H1 (cell line): ENCODE data around the gene PRKCI. TPM values are rescaled to one million over a fixed set of nuclear protein-coding genes. Genes with fewer than 3 reads are reported as not detected.
"Not testable (repeated sequence)": the region's sequence is repeated elsewhere in the genome, so short reads cannot be mapped to it uniquely, and the experiment has no call there.

Experiments
- CTCF ChIA-PET: fragments of 300-600 bp; sonication (Branson Sonifier 250); formaldehyde crosslinking; loops from one replicate; lab custom pipeline; 2021; ENCODE audit not compliant: partially characterized antibody; lab: Charles Lee
- POLR2A ChIA-PET: fragments of 300-600 bp; sonication (Branson Sonifier 250); formaldehyde crosslinking; loops from one replicate; lab custom pipeline; 2021; ENCODE audit warnings: inconsistent platforms; ENCODE audit not compliant: partially characterized antibody; lab: Charles Lee
- DNase-seq, 2 experiments: peaks; one replicate each; pipeline versions ENCODE4 v3.0.0 to v3.0.0-alpha.2; 2010 to 2022; ENCODE audit warnings: low spot score in 2 of 2, low read depth in 1 of 2, mixed read lengths in 1 of 2
- FAIRE-seq: peaks from 2 replicates; lab custom pipeline; 2011; peaks lifted over from hg19 to GRCh38; lab: Jason Lieb, UNC
- H2AFZ ChIP-seq: 2 replicates; pipeline ENCODE4 v1.8.1; 2012; ENCODE audit warnings: low read length, inconsistent platforms
- H2AK5ac ChIP-seq: 2 replicates; pipeline ENCODE4 v1.6.1; 2013; ENCODE audit warnings: low read depth, low read length
- H2BK120ac ChIP-seq: replicated peaks from 2 replicates; pipeline ENCODE3; 2013; ENCODE audit warnings: low read depth, low read length, inconsistent platforms
- H2BK12ac ChIP-seq: 2 replicates; pipeline ENCODE4 v1.6.1; 2013; ENCODE audit warnings: low read depth, low read length
- H2BK15ac ChIP-seq: 2 replicates; pipeline ENCODE4 v1.6.1; 2013; ENCODE audit warnings: low read length
- H2BK20ac ChIP-seq: 2 replicates; pipeline ENCODE4 v1.6.1; 2013; ENCODE audit warnings: low read length
- H2BK5ac ChIP-seq: 2 replicates; pipeline ENCODE4 v1.6.1; 2013; ENCODE audit warnings: low read depth, low read length
- H3K14ac ChIP-seq: 2 replicates; pipeline ENCODE4 v1.6.1; 2013; ENCODE audit warnings: inconsistent platforms; ENCODE audit not compliant: insufficient read length
- H3K18ac ChIP-seq: 2 replicates; pipeline ENCODE4 v1.6.1; 2013; ENCODE audit warnings: low read length; ENCODE audit errors: extremely low read depth
- H3K23ac ChIP-seq: 2 replicates; pipeline ENCODE4 v1.6.1; 2013; ENCODE audit warnings: inconsistent platforms; ENCODE audit not compliant: insufficient read length
- H3K23me2 ChIP-seq: 2 replicates; pipeline ENCODE4 v1.6.1; 2013; ENCODE audit warnings: low read depth, low read length
- H3K27ac ChIP-seq: 2 replicates; pipeline ENCODE4 v1.6.1; 2011; ENCODE audit warnings: low read depth, low read length, inconsistent platforms
- H3K27me3 ChIP-seq, 4 experiments: replicated peaks in 1 of 4; 1 replicate in 1 of 4; 2 replicates in 3 of 4; pipeline versions ENCODE4 v1.6.1 to v1.8.1; 2011 to 2013; ENCODE audit warnings: low read length in 3 of 4, mild to moderate bottlenecking in 3 of 4, inconsistent platforms in 2 of 4, mixed read lengths in 2 of 4, moderate library complexity in 1 of 4; ENCODE audit not compliant: control insufficient read depth in 3 of 4, insufficient read depth in 3 of 4; ENCODE audit errors: extremely low read depth in 1 of 4
- H3K36me3 ChIP-seq, 4 experiments: 2 replicates each; pipeline versions ENCODE4 v1.6.1 to v1.8.1; 2011 to 2013; ENCODE audit warnings: mild to moderate bottlenecking in 4 of 4, low read length in 3 of 4, moderate library complexity in 2 of 4, control low read depth in 1 of 4, inconsistent platforms in 1 of 4; ENCODE audit not compliant: insufficient read depth in 4 of 4, control insufficient read depth in 2 of 4
- H3K4ac ChIP-seq: replicated peaks from 2 replicates; pipeline ENCODE3; 2013; ENCODE audit warnings: low read length, low read depth, mixed read lengths, inconsistent platforms; ENCODE audit not compliant: insufficient read length
- H3K4me1 ChIP-seq, 4 experiments: replicated peaks in 1 of 4; 1 replicate in 1 of 4; 2 replicates in 3 of 4; pipeline versions ENCODE4 v1.6.1 to v1.8.1; 2011 to 2013; ENCODE audit warnings: low read length in 3 of 4, inconsistent platforms in 2 of 4, mixed read lengths in 1 of 4; ENCODE audit not compliant: insufficient read depth in 4 of 4, control insufficient read depth in 3 of 4
- H3K4me2 ChIP-seq, 2 experiments: 2 replicates each; pipeline versions ENCODE4 v1.6.1 to v1.8.1; 2011 to 2013; ENCODE audit warnings: low read depth in 2 of 2, low read length in 2 of 2, control low read depth in 1 of 2, inconsistent platforms in 1 of 2, mild to moderate bottlenecking in 1 of 2; ENCODE audit not compliant: insufficient read depth in 1 of 2
- H3K4me3 ChIP-seq, 4 experiments: fragments of 200-600, 300-600 bp in 1 of 4; sonication (generic), shearing (Covaris generic), sonication (Bioruptor Twin) in 1 of 4; 2 replicates each; pipeline versions ENCODE4 v1.5.1 to v1.8.1; 2011 to 2016; ENCODE audit warnings: low read length in 4 of 4, low read depth in 3 of 4, control low read depth in 2 of 4, inconsistent platforms in 2 of 4, mild to moderate bottlenecking in 2 of 4, mixed read lengths in 1 of 4, moderate library complexity in 1 of 4; ENCODE audit not compliant: insufficient read depth in 2 of 4; ENCODE audit errors: extremely low read depth in 1 of 4
- H3K56ac ChIP-seq: replicated peaks from 2 replicates; pipeline ENCODE3; 2013; ENCODE audit warnings: low read depth, mild to moderate bottlenecking, mixed read lengths, low read length, inconsistent platforms; ENCODE audit not compliant: insufficient read length
- H3K79me1 ChIP-seq: 2 replicates; pipeline ENCODE4 v1.6.1; 2013; ENCODE audit warnings: low read depth, low read length, control low read depth
- H3K79me2 ChIP-seq, 2 experiments: 2 replicates each; pipeline versions ENCODE4 v1.6.1 to v1.8.1; 2012 to 2013; ENCODE audit warnings: low read length in 2 of 2, mild to moderate bottlenecking in 2 of 2, inconsistent platforms in 1 of 2; ENCODE audit not compliant: insufficient read depth in 2 of 2, control insufficient read depth in 1 of 2
- H3K9ac ChIP-seq, 4 experiments: replicated peaks in 1 of 4; 1 replicate in 1 of 4; 2 replicates in 3 of 4; pipeline versions ENCODE4 v1.6.1 to v1.8.1; 2011 to 2013; ENCODE audit warnings: low read depth in 3 of 4, low read length in 3 of 4, control low read depth in 2 of 4, mild to moderate bottlenecking in 2 of 4, moderate library complexity in 2 of 4, inconsistent platforms in 1 of 4; ENCODE audit errors: extremely low read depth in 1 of 4
- H3K9me3 ChIP-seq, 2 experiments: 2 replicates each; pipeline versions ENCODE4 v1.6.1 to v1.8.1; 2012 to 2013; ENCODE audit warnings: mild to moderate bottlenecking in 2 of 2, moderate library complexity in 2 of 2, control low read depth in 1 of 2, inconsistent platforms in 1 of 2, low read depth in 1 of 2, low read length in 1 of 2, mixed read lengths in 1 of 2; ENCODE audit not compliant: insufficient read depth in 2 of 2
- H4K20me1 ChIP-seq, 2 experiments: replicated peaks in 1 of 2; 2 replicates each; pipeline versions ENCODE3 to v1.8.1; 2011 to 2013; ENCODE audit warnings: inconsistent platforms in 2 of 2, low read length in 2 of 2, mild to moderate bottlenecking in 1 of 2; ENCODE audit not compliant: insufficient read depth in 2 of 2, control insufficient read depth in 1 of 2
- H4K5ac ChIP-seq: 2 replicates; pipeline ENCODE4 v1.6.1; 2013; ENCODE audit warnings: low read length, low read depth, mixed read lengths, inconsistent platforms; ENCODE audit not compliant: insufficient read length
- H4K8ac ChIP-seq: 2 replicates; pipeline ENCODE4 v1.8.0; 2013; ENCODE audit warnings: mild to moderate bottlenecking, moderate library complexity, low read length, inconsistent platforms; ENCODE audit not compliant: insufficient read depth; ENCODE audit errors: extremely low read depth
- H4K91ac ChIP-seq: replicated peaks from 2 replicates; pipeline ENCODE3; 2013; ENCODE audit warnings: low read length, mixed read lengths, inconsistent platforms; ENCODE audit not compliant: insufficient read length
- WGBS, 2 experiments: shearing (Covaris generic) in 1 of 2; methylation state at CpG; one replicate each; pipeline versions ENCODE4 v1.1.6 to v1.1.7; 2013 to 2015; ENCODE audit warnings: low lambda C conversion rate in 2 of 2, mixed read lengths in 2 of 2, inconsistent platforms in 1 of 2, low coverage in 1 of 2, missing lambda C conversion rate in 1 of 2; ENCODE audit not compliant: insufficient replicate concordance in 2 of 2, insufficient coverage in 1 of 2, insufficient read length in 1 of 2; ENCODE audit errors: extremely low coverage in 1 of 2, missing lambda C conversion rate in 1 of 2; 5-methylcytosine and 5-hydroxymethylcytosine counted together
- polyA plus RNA-seq, 7 experiments: library from polyadenylated mRNA; depleted of rRNA in 3 of 7; stranded (reverse) in 5 of 7; unstranded in 2 of 7; fragments of >200 nt in 5 of 7; fragments of 200-250 nt in 2 of 7; gene quantifications; 1 replicate in 5 of 7; 2 replicates in 1 of 7; 4 replicates in 1 of 7; pipeline versions ENCODE4 v1.2.1 to v1.2.3, GENCODE V29; 2011 to 2013; ENCODE audit warnings: missing spikeins in 2 of 7, mixed read lengths in 2 of 7
- total RNA-seq: library from RNA; stranded (reverse); fragmentation: NEBNext Ultra II Directional; extraction: Animal tissue kit (Norgen Biotek cat#: 25700); gene quantifications from 2 replicates; pipeline ENCODE4 v1.2.1, GENCODE V29; 2021

PRKCI gene
- total and polyA plus RNA-seq, 2 of the 8 experiments (the other 6 are each of a cell fraction or from before 2014, with no cell fraction given) = 24.3 to 100.0 TPM

DNA sequence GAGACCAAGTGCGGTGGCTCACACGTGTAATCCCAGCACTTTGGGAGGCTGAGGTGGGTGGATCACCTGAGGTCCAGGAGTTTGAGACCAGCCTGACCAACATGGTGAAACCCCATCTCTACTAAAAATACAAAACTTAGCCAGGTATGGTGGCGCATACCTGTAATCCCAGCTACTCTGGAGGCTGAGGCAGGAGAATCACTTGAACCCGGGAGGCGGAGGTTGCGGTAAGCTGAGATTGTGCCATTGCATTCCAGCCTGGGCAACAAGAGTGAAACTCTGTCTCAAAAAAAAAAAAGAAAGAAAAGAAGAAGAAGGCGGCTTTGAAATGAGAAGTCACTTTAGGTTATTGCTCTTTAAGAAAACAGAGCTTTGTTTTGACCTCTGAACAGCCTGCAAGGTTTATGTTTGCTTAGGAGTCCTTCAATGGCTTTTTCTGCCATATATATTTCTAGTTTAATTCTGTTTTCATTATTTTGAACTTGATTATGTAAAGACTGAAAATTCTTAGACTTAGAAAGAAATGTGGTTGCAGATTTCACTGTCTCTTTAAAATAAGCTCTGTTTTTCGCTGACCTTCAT lies 47.5 kb downstream of the PRKCI start:
- H2BK12ac ChIP-seq, H3K79me2 ChIP-seq, H3K79me1 ChIP-seq, H3K56ac ChIP-seq, H3K9ac ChIP-seq, H3K27me3 ChIP-seq, CTCF ChIA-PET, H2BK120ac ChIP-seq, DNase-seq, H3K14ac ChIP-seq, H4K8ac ChIP-seq, H3K4me2 ChIP-seq, H2BK15ac ChIP-seq, H3K23me2 ChIP-seq, H2BK5ac ChIP-seq, H2BK20ac ChIP-seq, H3K4me1 ChIP-seq, FAIRE-seq, H2AFZ ChIP-seq, H4K5ac ChIP-seq, H4K20me1 ChIP-seq, H3K4ac ChIP-seq, H3K4me3 ChIP-seq, H3K27ac ChIP-seq, H3K18ac ChIP-seq, H3K23ac ChIP-seq, H2AK5ac ChIP-seq, POLR2A ChIA-PET, H3K9me3 ChIP-seq, H4K91ac ChIP-seq: not testable (repeated sequence)
- peaks cover 2 to 52% (median 15%) of the 10 kb centered on the region in 4 experiments; a peak in 7 of 8 replicates for H3K36me3 ChIP-seq
- WGBS, 2 experiments = 99% methylated on average over 8 of the region's 8 CpGs; no CpG with 5 or more reads in 1 of the 2 experiments
